IMR-90 (cell line): ENCODE results near the gene CFAP58. TPM values are rescaled to one million over a fixed set of nuclear protein-coding genes. Genes with fewer than 3 reads are reported as not detected.

Source experiments
- ATAC-seq: fragments of 200-7000 bp; cut with Tn5 transposase; 2 replicates; pipeline ENCODE4 v1.9.1; 2020; ENCODE audit warnings: low read depth, mild to moderate bottlenecking, moderate library complexity
- BruUV-seq: library from RNA; stranded (reverse); fragments of 400-500 nt; replicated peaks from 2 replicates; lab custom pipeline; 2021; lab: Mats Ljungman, UMichigan
- CTCF ChIA-PET: fragments of 300-600 bp; formaldehyde crosslinking; extraction: SDS; loops from one replicate; lab custom pipeline; 2021; ENCODE audit warnings: antibody characterized with exemption; lab: Yijun Ruan, JAX
- POLR2A ChIA-PET: fragments of 300-600 bp; sonication (Branson Sonifier 250); formaldehyde crosslinking; loops from one replicate; lab custom pipeline; 2022; ENCODE audit warnings: antibody characterized with exemption; ENCODE audit not compliant: unreplicated experiment; lab: Charles Lee
- DNase-seq: peaks from one replicate; pipeline ENCODE4 v3.0.0; 2013
- H2AFZ ChIP-seq: replicated peaks from 2 replicates; pipeline ENCODE3; 2013; ENCODE audit warnings: low read length, mild to moderate bottlenecking; ENCODE audit not compliant: poor library complexity
- H2AK5ac ChIP-seq: 2 replicates; pipeline ENCODE4 v1.6.1; 2013; ENCODE audit warnings: low read depth, low read length, inconsistent platforms
- H2AK9ac ChIP-seq: replicated peaks from 2 replicates; pipeline ENCODE3; 2013; ENCODE audit warnings: mild to moderate bottlenecking, low read depth, low read length, moderate library complexity; ENCODE audit not compliant: poor library complexity
- H2BK120ac ChIP-seq: 2 replicates; pipeline ENCODE4 v1.6.1; 2013; ENCODE audit warnings: low read depth, low read length, inconsistent platforms
- H2BK15ac ChIP-seq: 3 replicates; pipeline ENCODE4 v1.6.1; 2013; ENCODE audit warnings: low read depth, low read length, inconsistent platforms
- H2BK20ac ChIP-seq: 2 replicates; pipeline ENCODE4 v1.6.1; 2013; ENCODE audit warnings: low read depth, mild to moderate bottlenecking, inconsistent platforms, low read length, moderate library complexity
- H2BK5ac ChIP-seq: 2 replicates; pipeline ENCODE4 v1.6.1; 2013; ENCODE audit warnings: mild to moderate bottlenecking, low read depth, low read length, inconsistent platforms; ENCODE audit not compliant: poor library complexity, severe bottlenecking
- H3K14ac ChIP-seq: replicated peaks from 2 replicates; pipeline ENCODE4 v1.6.1; 2013; ENCODE audit warnings: low read depth, low read length, inconsistent platforms
- H3K18ac ChIP-seq: 2 replicates; pipeline ENCODE4 v1.6.1; 2013; ENCODE audit warnings: low read depth, low read length, control low read depth
- H3K23ac ChIP-seq: 2 replicates; pipeline ENCODE4 v1.6.1; 2013; ENCODE audit warnings: low read depth, low read length, inconsistent platforms
- H3K27ac ChIP-seq: 2 replicates; pipeline ENCODE4 v1.5.1; 2013; ENCODE audit warnings: mild to moderate bottlenecking, control low read depth, low read length; ENCODE audit not compliant: insufficient read depth
- H3K27me3 ChIP-seq: 2 replicates; pipeline ENCODE4 v1.6.1; 2013; ENCODE audit warnings: low read length; ENCODE audit not compliant: control insufficient read depth, insufficient read depth
- H3K36me3 ChIP-seq: 2 replicates; pipeline ENCODE4 v1.6.1; 2013; ENCODE audit warnings: low read length, mixed read lengths; ENCODE audit not compliant: control insufficient read depth, insufficient read depth
- H3K4ac ChIP-seq: 2 replicates; pipeline ENCODE4 v1.6.1; 2013; ENCODE audit warnings: low read depth, low read length, inconsistent platforms
- H3K4me1 ChIP-seq: 2 replicates; pipeline ENCODE4 v1.6.1; 2013; ENCODE audit warnings: low read length, mixed read lengths; ENCODE audit not compliant: control insufficient read depth, insufficient read depth
- H3K4me2 ChIP-seq: 2 replicates; pipeline ENCODE4 v1.6.1; 2013; ENCODE audit warnings: low read depth, mild to moderate bottlenecking, control low read depth, low read length, moderate library complexity
- H3K4me3 ChIP-seq: 2 replicates; pipeline ENCODE4 v1.5.1; 2013; ENCODE audit warnings: low read depth, mild to moderate bottlenecking, control low read depth, low read length, moderate library complexity; ENCODE audit not compliant: insufficient read depth
- H3K56ac ChIP-seq: 2 replicates; pipeline ENCODE4 v1.6.1; 2013; ENCODE audit warnings: low read length, inconsistent platforms; ENCODE audit not compliant: insufficient read depth; ENCODE audit errors: extremely low read depth
- H3K79me1 ChIP-seq, 2 experiments: 2 replicates each; pipeline ENCODE4 v1.6.1; 2013; ENCODE audit warnings: low read length in 2 of 2, inconsistent platforms in 1 of 2, low read depth in 1 of 2
- H3K9ac ChIP-seq: 2 replicates; pipeline ENCODE4 v1.6.1; 2013; ENCODE audit warnings: low read depth, low read length, control low read depth
- H3K9me1 ChIP-seq: 2 replicates; pipeline ENCODE4 v1.6.1; 2013; ENCODE audit warnings: low read length, inconsistent platforms; ENCODE audit not compliant: insufficient read depth
- H3K9me3 ChIP-seq: 2 replicates; pipeline ENCODE4 v1.6.1; 2013; ENCODE audit warnings: low read length; ENCODE audit not compliant: control insufficient read depth, insufficient read depth
- H4K20me1 ChIP-seq: 2 replicates; pipeline ENCODE4 v1.6.1; 2013; ENCODE audit warnings: low read length, inconsistent platforms; ENCODE audit not compliant: insufficient read depth
- H4K5ac ChIP-seq: 2 replicates; pipeline ENCODE4 v1.6.1; 2013; ENCODE audit warnings: mild to moderate bottlenecking, low read depth, low read length, control low read depth
- H4K8ac ChIP-seq, 2 experiments: 2 replicates each; pipeline ENCODE4 v1.6.1; 2013; ENCODE audit warnings: low read depth in 2 of 2, low read length in 2 of 2, control low read depth in 1 of 2, inconsistent platforms in 1 of 2
- H4K91ac ChIP-seq: 2 replicates; pipeline ENCODE4 v1.6.1; 2013; ENCODE audit warnings: low read depth, low read length, inconsistent platforms; ENCODE audit not compliant: insufficient read depth
- BHLHE40 ChIP-seq: fragments of 150-350 bp; IDR thresholded peaks from 2 replicates; pipeline ENCODE4 v1.6.1; 2016; ENCODE audit warnings: mild to moderate bottlenecking, low read depth, low read length
- CHD1 ChIP-seq: IDR thresholded peaks from 2 replicates; pipeline ENCODE4 v1.6.1; 2012; ENCODE audit warnings: low read depth, low read length, improper control_type of control experiment
- FOS ChIP-seq: fragments of 150-350 bp; IDR thresholded peaks from 2 replicates; pipeline ENCODE4 v1.6.1; 2016; ENCODE audit warnings: low read depth, low read length
- MAFK ChIP-seq: IDR thresholded peaks from 2 replicates; pipeline ENCODE4 v1.6.1; 2012; ENCODE audit warnings: low read depth, low read length, improper control_type of control experiment
- MAZ ChIP-seq: IDR thresholded peaks from 2 replicates; pipeline ENCODE4 v1.6.1; 2012; ENCODE audit warnings: low read depth, mild to moderate bottlenecking, low read length, improper control_type of control experiment, moderate library complexity, borderline replicate concordance
- MXI1 ChIP-seq: IDR thresholded peaks from 2 replicates; pipeline ENCODE4 v1.6.1; 2012; ENCODE audit warnings: low read depth, mild to moderate bottlenecking, low read length, moderate library complexity, borderline replicate concordance
- NFE2L2 ChIP-seq: fragments of 150-350 bp; IDR thresholded peaks from 2 replicates; pipeline ENCODE4 v1.6.1; 2016; ENCODE audit warnings: low read depth, mild to moderate bottlenecking, low read length
- POLR2A ChIP-seq: IDR thresholded peaks from 2 replicates; pipeline ENCODE4 v1.6.1; 2012; ENCODE audit warnings: mild to moderate bottlenecking, low read depth, low read length
- RAD21 ChIP-seq: IDR thresholded peaks from 2 replicates; pipeline ENCODE4 v1.6.1; 2012; ENCODE audit warnings: low read length, improper control_type of control experiment
- SMC3 ChIP-seq: fragments of 150-350 bp; IDR thresholded peaks from 2 replicates; pipeline ENCODE4 v1.6.1; 2016; ENCODE audit warnings: low read depth, mild to moderate bottlenecking, antibody characterized with exemption, low read length, moderate library complexity
- WGBS, 2 experiments: methylation state at CpG; one replicate each; pipeline versions ENCODE4 v1.1.5 to v1.1.7; 2013; ENCODE audit warnings: missing lambda C conversion rate in 2 of 2; ENCODE audit not compliant: insufficient read length in 1 of 2; ENCODE audit errors: extremely low coverage in 2 of 2; 5-methylcytosine and 5-hydroxymethylcytosine counted together
- dilution Hi-C: fragments of 300-500 bp; cut with HindIII; formaldehyde crosslinking; loops from one replicate; pipeline ENCODE4 v1.14.3; 2018; ENCODE audit warnings: low sequenced_read_pairs; ENCODE audit not compliant: unreplicated experiment
- in situ Hi-C: fragments of 300-500 bp; cut with MboI; formaldehyde crosslinking; loops from 3 replicates; pipeline ENCODE4 v1.14.3; 2019; ENCODE audit warnings: low sequenced_read_pairs, inconsistent platforms, mixed read lengths
- intact Hi-C: fragments of 100-400 bp; cut with micrococcal nuclease; formaldehyde crosslinking; loops from 2 replicates; pipeline ENCODE4 v1.10.0; 2022
- polyA plus RNA-seq, 3 experiments: library from polyadenylated mRNA; depleted of rRNA; stranded (reverse); fragments of >200 nt; gene quantifications; 2 replicates each; pipeline ENCODE4 v1.2.3, GENCODE V29; 2012; ENCODE audit warnings: low replicate concordance in 1 of 3
- total RNA-seq: library from RNA; depleted of rRNA; stranded (reverse); fragments of >200 nt; gene quantifications from 2 replicates; pipeline ENCODE4 v1.2.3, GENCODE V29; 2012
- TF ChIP-seq, protein P1 (sequence below): fragments of 150-350 bp; IDR thresholded peaks from 2 replicates; pipeline ENCODE4 v1.6.1; 2017; ENCODE audit warnings: mild to moderate bottlenecking, antibody characterized with exemption, low read length, low read depth

CFAP58 gene
- total and polyA plus RNA-seq, 2 of the 4 experiments (the other 2 are of a cell fraction) = 0.36 to 0.72 TPM

DNA sequence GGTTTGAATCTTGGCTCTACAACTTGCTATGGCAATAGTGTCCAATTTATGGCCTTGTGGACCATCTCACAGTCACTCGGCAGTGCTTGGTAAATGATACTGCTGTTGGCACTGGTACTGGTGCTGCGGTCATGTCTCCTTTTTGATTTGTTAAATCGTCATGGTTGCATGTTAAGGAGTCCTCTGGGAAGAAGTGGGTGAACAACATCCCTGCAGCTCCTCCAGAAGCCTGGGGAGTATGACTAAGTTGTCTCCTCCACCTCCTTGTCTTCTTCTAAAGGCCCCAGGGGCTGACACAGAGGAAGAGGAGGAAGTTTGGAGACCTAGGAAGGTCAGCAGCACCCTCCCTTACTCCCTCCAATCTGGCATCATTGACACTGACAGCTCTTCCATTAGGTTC is 23.9 kb upstream of the CFAP58 start:
- Histone ChIP-seq H2AK5ac (peak overlapping the region; percentile 83), H3K27ac (peak overlapping the region; percentile 76), H2BK20ac (peak overlapping the region; percentile 88), H4K91ac (peak overlapping the region; percentile 67), H3K4me3 (no peak overlapping the region), H3K18ac (peak overlapping the region; percentile 31), H3K9me3 (no peaks in the 10 kb centered on the region), H3K4me2 (peak overlapping the region; percentile 3), H4K5ac (peak overlapping the region; percentile 11; the same call in 1 of the 2 replicates), H3K27me3 (no peaks in the 10 kb centered on the region), H3K23ac (peak overlapping the region; percentile 92), H3K9ac (peak overlapping the region; percentile 12; the same call in 1 of the 2 replicates), H2AFZ (no peak overlapping the region), H3K14ac (peak overlapping the region; percentile 90), H3K36me3 (peaks cover 3% of the 10 kb centered on the region; the same call in 1 of the 2 replicates), H2BK15ac (peak overlapping the region; percentile 76), H3K4ac (peak overlapping the region; percentile 86), H3K4me1 (peaks cover 64% of the 10 kb centered on the region), H4K8ac (peak overlapping the region in 1 of 2 experiments; percentile 89; a peak in 3 of 4 replicates), H3K79me1 (peaks cover 2 to 90% of the 10 kb centered on the region in 2 experiments; a peak in 2 of 4 replicates), H3K9me1 (peaks cover 66% of the 10 kb centered on the region), H2AK9ac (peak overlapping the region; percentile 79), H3K56ac (peak overlapping the region; percentile 64), H2BK120ac (peak overlapping the region; percentile 80), H2BK5ac (peak overlapping the region; percentile 89), H4K20me1 (peaks cover 98% of the 10 kb centered on the region)
- dilution Hi-C loops = no loop called here
- intact Hi-C loops = loop anchor here (1.0 to 2.0 kb wide), 3 partner anchors 9 to 29 kb away; partner anchors contain the start of gene ITPRIP
- TF ChIP-seq SMC3 (no peak), MAZ (no peak), NFE2L2 (no peak), MXI1 (no peak), BHLHE40 (no peak), POLR2A (peak; percentile 67), CHD1 (no peak; the same call in none of the 2 replicates), FOS (0 out of 2 replicates have a peak, but pooled peaks have one; percentile 6), MAFK (no peak), RAD21 (no peak)
- TF ChIP-seq, protein P1, sequence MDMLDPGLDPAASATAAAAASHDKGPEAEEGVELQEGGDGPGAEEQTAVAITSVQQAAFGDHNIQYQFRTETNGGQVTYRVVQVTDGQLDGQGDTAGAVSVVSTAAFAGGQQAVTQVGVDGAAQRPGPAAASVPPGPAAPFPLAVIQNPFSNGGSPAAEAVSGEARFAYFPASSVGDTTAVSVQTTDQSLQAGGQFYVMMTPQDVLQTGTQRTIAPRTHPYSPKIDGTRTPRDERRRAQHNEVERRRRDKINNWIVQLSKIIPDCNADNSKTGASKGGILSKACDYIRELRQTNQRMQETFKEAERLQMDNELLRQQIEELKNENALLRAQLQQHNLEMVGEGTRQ = no peak
- peak; percentile 84 for DNase-seq
- CTCF ChIA-PET = interaction anchor here (0.7 to 1.5 kb wide), 3 partner anchors 8 to 55 kb away, joined by 3 to 5 read pairs (median 3); no protein-coding TSS in a partner anchor
- in situ Hi-C loops = no loop called here
- WGBS, 2 experiments = no CpG with 5 or more reads among the region's 3 CpGs
- POLR2A ChIA-PET = no interaction called here
- BruUV-seq = no TSS peak
- peak; percentile 1 for ATAC-seq
